T-helper 2 cell treated with Interferon-gamma antibody and Interleukin-4, amounts not matched to agents 100 ng/mL and 5 ng/mL, for 36 hours (primary cell): ENCODE results near the gene DUOX1. TPM values are rescaled to one million over a fixed set of nuclear protein-coding genes. Genes with fewer than 3 reads are reported as not detected.

Experiments
- intact Hi-C: fragments of 100-400 bp; cut with micrococcal nuclease; formaldehyde crosslinking; loops from one replicate; pipeline ENCODE4 v1.15.1; 2023
- total RNA-seq: library from RNA; stranded (reverse); gene quantifications from 2 replicates; pipeline ENCODE4 v1.2.3, GENCODE V29; 2022

The DUOX1 gene
- total RNA-seq, 1 donor from 2014 or later: not detected

- intact Hi-C loops: no loop called here
Measured at GRCh38 chr15:45105586-45105985, 24.2 kb upstream of the DUOX1 start.

GRCh38 chr15:45106002-45106790 is 23.6 kb upstream of the DUOX1 start:
- intact Hi-C loops: no loop called here

GRCh38 chr15:45107941-45108630 is 21.7 kb upstream of the DUOX1 start:
- intact Hi-C loops: no loop called here

- intact Hi-C loops: no loop called here
Measured at GRCh38 chr15:45110256-45110820, 19.5 kb upstream of the DUOX1 start.

GRCh38 chr15:45111390-45112142 is 18.2 kb upstream of the DUOX1 start:
- intact Hi-C loops: no loop called here

- intact Hi-C loops: no loop called here
Measured at GRCh38 chr15:45112143-45112590, 17.6 kb upstream of the DUOX1 start.

- intact Hi-C loops: no loop called here
Measured at GRCh38 chr15:45112591-45113379, 17.0 kb upstream of the DUOX1 start.

- intact Hi-C loops: no loop called here
Measured at GRCh38 chr15:45113380-45113990, 16.3 kb upstream of the DUOX1 start.

- intact Hi-C loops: no loop called here
Measured at GRCh38 chr15:45114076-45114750, 15.6 kb upstream of the DUOX1 start, which contains the start of the genes DUOX2 and DUOXA2. DUOX2 (minus strand) TSS chr15:45114172; CDS start chr15:45113411, 761 bp downstream. DUOXA2 (plus strand) TSS chr15:45114326; CDS start chr15:45114606, 280 bp downstream.

GRCh38 chr15:45114751-45115085 is 15.1 kb upstream of the DUOX1 start:
- intact Hi-C loops: no loop called here

- intact Hi-C loops: no loop called here
Measured at GRCh38 chr15:45115312-45115820, 14.4 kb upstream of the DUOX1 start.

- intact Hi-C loops: no loop called here
Measured at GRCh38 chr15:45116006-45116481, 13.8 kb upstream of the DUOX1 start.

GRCh38 chr15:45116482-45117307 is 13.1 kb upstream of the DUOX1 start:
- intact Hi-C loops: no loop called here

- intact Hi-C loops: no loop called here
Measured at GRCh38 chr15:45117308-45118130, 12.3 kb upstream of the DUOX1 start.

GRCh38 chr15:45118131-45118588 is 11.6 kb upstream of the DUOX1 start:
- intact Hi-C loops: no loop called here

- intact Hi-C loops: no loop called here
Measured at GRCh38 chr15:45118996-45119395, 10.8 kb upstream of the DUOX1 start.
